ENCODE measurements around the gene CHRNA9. TPM values are rescaled to one million over a fixed set of nuclear protein-coding genes. Genes with fewer than 3 reads are reported as not detected.

CHRNA9 gene
- total RNA-seq, 1 experiment from 2014 or later = 1.2 TPM

- CTCF ChIA-PET = interaction anchor here (1.4 kb wide), 1 partner anchor 17 kb away, joined by 3 read pairs; no protein-coding TSS in a partner anchor
- no peak for ATAC-seq
Measured at GRCh38 chr4:40300371-40301162, 34.6 kb upstream of the CHRNA9 start.

GRCh38 chr4:40301603-40302002, 33.5 kb upstream of the CHRNA9 start:
- ATAC-seq (no peak), DNase-seq (ENCODE audit: low spot score) (no peak)
- no peak overlapping the region for H3K27ac Mint-ChIP-seq
- H3K9me3 Mint-ChIP-seq = peaks cover 17% of the 10 kb centered on the region
- ChIA-PET POLR2A (no interaction called here), CTCF (no interaction called here)
- peaks cover 23% of the 10 kb centered on the region for H3K4me1 Mint-ChIP-seq
- peaks cover 11% of the 10 kb centered on the region for H3K36me3 Mint-ChIP-seq
- peaks cover 6% of the 10 kb centered on the region; the same call in 1 of the 2 replicates for H3K27me3 Mint-ChIP-seq (ENCODE audit: low read depth)
- TF ChIP-seq ATF1 (CRISPR knock-in tag; IDR thresholded peaks at IDR 0.05) (no peak), TEAD4 (CRISPR knock-in tag; IDR thresholded peaks at IDR 0.05) (no peak), AR (CRISPR knock-in tag; IDR thresholded peaks at IDR 0.05) (no peak), E2F1 (CRISPR knock-in tag; IDR thresholded peaks at IDR 0.05) (no peak), FOXP1 (CRISPR knock-in tag; IDR thresholded peaks at IDR 0.05; ENCODE audit: borderline replicate concordance) (no peak), MAX (CRISPR knock-in tag; IDR thresholded peaks at IDR 0.05) (no peak), HMGA2 (CRISPR knock-in tag; IDR thresholded peaks at IDR 0.05) (no peak), ZNF671 (CRISPR knock-in tag; IDR thresholded peaks at IDR 0.05) (no peak), CREM (CRISPR knock-in tag; IDR thresholded peaks at IDR 0.05) (no peak), E2F4 (CRISPR knock-in tag; IDR thresholded peaks at IDR 0.05; ENCODE audit: borderline replicate concordance, low read depth) (no peak)
- H3K4me3 Mint-ChIP-seq = no peak overlapping the region

More at GRCh38 chr4:40300371-40301162, 34.6 kb upstream of the CHRNA9 start:
- Mint-ChIP-seq H3K4me1 (peaks cover 14% of the 10 kb centered on the region), H3K27me3 (ENCODE audit: low read depth) (peaks cover 6% of the 10 kb centered on the region; the same call in 1 of the 2 replicates), H3K9me3 (peaks cover 17% of the 10 kb centered on the region), H3K27ac (no peak overlapping the region), H3K36me3 (peaks cover 11% of the 10 kb centered on the region), H3K4me3 (no peak overlapping the region)
- DNase-seq (ENCODE audit: low spot score) = no peak
- TF ChIP-seq MAX (CRISPR knock-in tag; IDR thresholded peaks at IDR 0.05) = no peak
- no peak for TF ChIP-seq HMGA2 (CRISPR knock-in tag; IDR thresholded peaks at IDR 0.05)
- no peak for TF ChIP-seq SP1 (CRISPR knock-in tag; conservative IDR thresholded peaks at IDR 0.05)
- TF ChIP-seq TEAD4 (CRISPR knock-in tag; IDR thresholded peaks at IDR 0.05) = no peak
- TF ChIP-seq SMAD3 (CRISPR knock-in tag; IDR thresholded peaks at IDR 0.05; ENCODE audit: borderline replicate concordance) = no peak
- POLR2A ChIA-PET = no interaction called here

GRCh38 chr4:40303751-40304150, 31.4 kb upstream of the CHRNA9 start:
- CTCF ChIA-PET = no interaction called here
- TF ChIP-seq HMGXB4 (CRISPR knock-in tag; IDR thresholded peaks at IDR 0.05) (no peak), AFF4 (CRISPR knock-in tag; IDR thresholded peaks at IDR 0.05; ENCODE audit: borderline replicate concordance) (no peak), ZBTB43 (CRISPR knock-in tag; IDR thresholded peaks at IDR 0.05) (no peak), GTF2I (CRISPR knock-in tag; conservative IDR thresholded peaks at IDR 0.05) (no peak), ZNF416 (CRISPR knock-in tag; IDR thresholded peaks at IDR 0.05) (no peak), ZNF396 (CRISPR knock-in tag; IDR thresholded peaks at IDR 0.05; ENCODE audit: borderline replicate concordance) (no peak)

More at GRCh38 chr4:40303751-40304150, 31.4 kb upstream of the CHRNA9 start:
- peaks cover 44% of the 10 kb centered on the region for H3K4me1 Mint-ChIP-seq
- H3K27ac Mint-ChIP-seq = no peak overlapping the region
- H3K4me3 Mint-ChIP-seq = no peak overlapping the region
- no peak for DNase-seq (ENCODE audit: low spot score)
- H3K36me3 Mint-ChIP-seq = peaks cover 11% of the 10 kb centered on the region
- H3K9me3 Mint-ChIP-seq = peaks cover 17% of the 10 kb centered on the region
- POLR2A ChIA-PET = no interaction called here
- H3K27me3 Mint-ChIP-seq (ENCODE audit: low read depth) = peaks cover 6% of the 10 kb centered on the region; the same call in 1 of the 2 replicates
- no peak for ATAC-seq

All from WTC11 (cell line).